HG02588 (cell line): ENCODE measurements around the gene OCA2.
"Not testable (repeated sequence)": the region's sequence is repeated elsewhere in the genome, so short reads cannot be mapped to it uniquely, and the experiment has no call there.

Experiments
- ATAC-seq: cut with Tn5 transposase; IDR thresholded peaks from one replicate; pipeline ENCODE4 v1.9.1; 2021; ENCODE audit warnings: mild to moderate bottlenecking, moderate library complexity; ENCODE audit not compliant: unreplicated experiment

Gene OCA2

GRCh38 chr15:27958911-27959578 is 140.1 kb downstream of the OCA2 start:
- no peak for ATAC-seq

GRCh38 chr15:27956285-27956684 is 142.8 kb downstream of the OCA2 start:
- ATAC-seq, result no peak

- no peak for ATAC-seq
Observed at GRCh38 chr15:27955087-27955486, 144.0 kb downstream of the OCA2 start.

- not testable (repeated sequence) for ATAC-seq
Observed at GRCh38 chr15:27952593-27952992, 146.5 kb downstream of the OCA2 start.

GRCh38 chr15:27951191-27951890 is 147.8 kb downstream of the OCA2 start:
- no peak for ATAC-seq

GRCh38 chr15:27949089-27949488 is 150.0 kb downstream of the OCA2 start:
- ATAC-seq, result no peak

GRCh38 chr15:27939246-27939645 is 159.9 kb downstream of the OCA2 start:
- no peak for ATAC-seq

- no peak for ATAC-seq
Observed at GRCh38 chr15:27937851-27938250, 161.3 kb downstream of the OCA2 start.

GRCh38 chr15:27936164-27936563 is 163.0 kb downstream of the OCA2 start:
- no peak for ATAC-seq

GRCh38 chr15:27935328-27935727 is 163.8 kb downstream of the OCA2 start:
- ATAC-seq, result no peak

- no peak for ATAC-seq
Observed at GRCh38 chr15:27934782-27935181, 164.3 kb downstream of the OCA2 start.

GRCh38 chr15:27933562-27933961 is 165.6 kb downstream of the OCA2 start:
- ATAC-seq, result no peak

GRCh38 chr15:27932600-27932999 is 166.5 kb downstream of the OCA2 start:
- no peak for ATAC-seq

GRCh38 chr15:27928386-27928785 is 170.7 kb downstream of the OCA2 start:
- ATAC-seq, result no peak

GRCh38 chr15:27912283-27912682 is 186.8 kb downstream of the OCA2 start:
- ATAC-seq, result no peak

GRCh38 chr15:27906802-27907201 is 192.3 kb downstream of the OCA2 start:
- ATAC-seq, result no peak

GRCh38 chr15:27903405-27903804 is 195.7 kb downstream of the OCA2 start:
- ATAC-seq, result no peak

GRCh38 chr15:27902680-27903385 is 196.3 kb downstream of the OCA2 start:
- ATAC-seq, result no peak

- ATAC-seq, result no peak
Observed at GRCh38 chr15:27899583-27900285, 199.4 kb downstream of the OCA2 start.

- ATAC-seq, result no peak
Observed at GRCh38 chr15:27897481-27897880, 201.6 kb downstream of the OCA2 start.

- ATAC-seq, result no peak
Observed at GRCh38 chr15:27894645-27895044, 204.5 kb downstream of the OCA2 start.
